Measurements from ENCODE around the gene STN1.
"Not testable (repeated sequence)": the region's sequence is repeated elsewhere in the genome, so short reads cannot be mapped to it uniquely, and the experiment has no call there.

STN1 gene

DNA sequence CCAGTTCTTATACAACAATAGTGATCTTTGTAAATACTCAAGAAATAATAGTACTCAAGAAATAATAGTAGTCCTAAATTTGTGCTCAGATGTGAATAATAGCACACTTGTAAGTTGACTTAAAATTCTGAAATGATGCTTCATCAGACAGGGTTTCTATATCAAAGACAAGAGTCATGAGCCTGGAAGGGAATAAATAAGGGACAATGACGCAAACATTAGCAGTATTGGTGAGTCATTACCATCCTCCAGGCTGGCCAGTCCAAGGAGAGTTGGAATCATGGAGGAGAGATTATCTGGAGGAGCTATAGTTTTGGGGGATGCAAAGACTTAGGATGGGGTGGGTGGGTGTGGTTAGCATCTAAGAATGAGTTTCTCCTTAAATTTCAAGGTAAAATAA is 56.5 kb downstream of the STN1 start:
- no peak for DNase-seq (ENCODE audit: low read depth)

DNA sequence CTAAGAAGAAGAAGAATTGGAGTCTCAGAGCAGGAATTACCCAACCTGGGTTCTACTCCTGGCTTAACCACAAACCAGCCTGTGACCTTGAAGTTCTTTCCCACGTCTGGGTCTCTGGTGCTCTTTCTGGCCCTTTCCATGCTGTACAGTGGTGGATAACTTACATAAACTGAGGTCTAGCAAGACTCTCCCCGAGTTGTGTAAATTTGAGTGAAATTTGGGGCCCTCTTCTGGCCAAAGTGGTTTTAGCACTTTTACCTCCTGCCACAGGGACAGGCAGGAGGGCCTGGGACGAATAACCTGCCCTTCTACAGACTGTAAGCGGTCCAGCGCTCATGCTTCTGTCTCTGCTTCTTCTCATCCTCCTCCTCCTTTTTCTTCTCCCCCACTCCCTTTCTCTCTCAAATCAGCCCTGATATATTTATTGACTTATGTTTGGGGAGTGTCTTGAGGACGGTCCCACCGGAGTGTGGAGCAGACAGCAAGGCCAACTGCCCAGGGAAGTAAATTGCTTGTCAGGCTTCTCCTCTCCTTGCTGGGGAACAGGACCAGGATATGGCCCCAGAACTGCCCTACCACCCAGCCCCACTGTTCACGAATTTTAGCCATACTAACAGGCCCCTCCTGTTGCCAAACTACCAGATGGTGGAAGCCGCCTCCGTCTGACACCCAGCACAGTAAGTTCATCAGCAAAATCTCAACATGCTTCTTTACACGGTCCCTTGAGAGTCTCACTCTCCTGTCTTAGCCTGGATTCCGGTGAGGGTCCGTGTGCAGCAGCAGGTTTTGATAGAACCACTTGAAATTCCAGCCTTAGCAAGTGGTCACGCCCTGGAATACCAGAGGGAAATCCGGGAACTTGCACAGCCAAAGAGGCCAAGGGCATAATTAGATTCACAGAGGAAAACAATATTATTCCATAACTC is 58.6 kb downstream of the STN1 start:
- no peak for DNase-seq (ENCODE audit: low read depth)

DNA sequence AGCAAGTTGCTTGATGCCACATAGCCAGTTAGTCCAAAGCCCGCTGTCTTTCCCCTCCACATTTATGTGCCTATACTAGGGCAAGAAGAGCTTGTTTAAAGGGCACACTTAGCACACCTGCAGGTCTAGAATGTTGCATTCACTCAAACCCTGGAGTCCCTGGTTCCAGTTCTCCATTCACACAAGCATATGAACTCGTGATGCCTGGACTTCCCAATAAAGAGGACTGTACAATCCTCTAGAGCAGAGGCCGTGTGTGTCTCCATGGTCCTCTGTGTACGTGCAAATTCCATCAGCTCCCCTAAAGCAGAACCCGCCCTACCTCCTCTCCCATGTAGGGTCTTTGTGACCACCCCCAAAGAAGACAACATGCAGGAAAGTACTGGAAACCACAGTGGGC is 59.6 kb downstream of the STN1 start:
- no peak for DNase-seq (ENCODE audit: low read depth)

DNA sequence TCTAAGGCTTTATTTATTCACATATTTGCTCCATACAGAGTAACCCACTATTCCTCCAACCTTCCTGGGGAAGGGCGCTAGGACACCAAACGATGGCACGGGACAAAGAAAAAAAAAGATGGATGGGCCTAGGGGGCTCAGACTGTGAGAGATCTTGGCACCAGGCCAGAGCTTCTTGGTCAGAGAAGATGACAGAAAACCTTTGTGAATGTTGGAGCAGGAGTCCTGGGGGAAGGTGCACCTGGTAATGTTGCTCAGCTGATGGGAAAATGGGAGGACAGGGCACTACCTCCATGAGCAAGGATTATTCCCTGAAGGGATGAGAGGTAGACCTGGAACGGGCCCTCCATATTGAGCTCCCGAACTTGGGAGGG is 61.2 kb downstream of the STN1 start:
- DNase-seq (ENCODE audit: low read depth) = no peak

DNA sequence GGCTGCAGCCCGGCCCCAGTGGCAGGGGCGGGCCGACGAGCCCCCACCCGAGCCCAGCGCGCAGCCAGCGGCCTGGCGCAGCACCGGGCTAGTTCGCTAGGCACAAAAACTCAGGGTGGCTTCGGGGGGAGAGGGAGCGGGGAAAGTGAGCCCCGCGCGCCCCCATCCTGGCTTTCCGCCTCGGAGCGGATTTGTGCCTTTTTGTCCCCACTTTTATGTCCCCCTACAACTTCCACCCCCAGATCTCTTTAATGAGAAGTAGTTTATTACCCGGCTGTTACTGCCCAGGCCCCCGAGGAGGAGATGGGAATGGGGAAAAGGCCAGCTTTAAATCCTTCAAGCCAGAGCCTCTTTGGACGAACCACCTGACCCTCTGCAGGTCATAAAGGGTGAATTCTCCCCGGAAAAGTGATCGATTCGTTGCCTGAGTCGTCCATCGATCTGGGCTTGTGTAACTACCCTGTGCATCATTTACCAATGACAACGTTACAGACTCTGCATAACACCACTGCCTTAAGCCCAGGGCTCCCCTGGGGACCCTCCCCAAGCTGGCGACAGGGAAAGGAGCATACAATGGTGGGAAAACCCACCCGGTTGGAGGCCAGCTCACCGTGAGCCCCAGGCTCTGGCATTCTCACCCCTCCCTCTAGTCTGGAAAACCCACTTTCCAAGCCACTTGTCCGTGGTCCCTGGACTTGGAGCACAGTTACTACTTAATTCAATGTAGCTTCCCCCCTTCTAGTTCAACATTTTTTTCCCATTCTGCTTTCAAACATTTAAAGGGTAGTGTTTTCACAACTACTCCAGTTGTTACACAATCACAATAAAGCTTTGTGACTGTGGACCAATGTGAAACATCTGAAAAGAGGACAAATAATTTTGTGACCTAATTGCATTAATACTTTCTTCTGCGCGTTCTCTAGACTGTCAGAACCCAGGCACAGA is 61.9 kb downstream of the STN1 start:
- no peak for DNase-seq (ENCODE audit: low read depth)

DNA sequence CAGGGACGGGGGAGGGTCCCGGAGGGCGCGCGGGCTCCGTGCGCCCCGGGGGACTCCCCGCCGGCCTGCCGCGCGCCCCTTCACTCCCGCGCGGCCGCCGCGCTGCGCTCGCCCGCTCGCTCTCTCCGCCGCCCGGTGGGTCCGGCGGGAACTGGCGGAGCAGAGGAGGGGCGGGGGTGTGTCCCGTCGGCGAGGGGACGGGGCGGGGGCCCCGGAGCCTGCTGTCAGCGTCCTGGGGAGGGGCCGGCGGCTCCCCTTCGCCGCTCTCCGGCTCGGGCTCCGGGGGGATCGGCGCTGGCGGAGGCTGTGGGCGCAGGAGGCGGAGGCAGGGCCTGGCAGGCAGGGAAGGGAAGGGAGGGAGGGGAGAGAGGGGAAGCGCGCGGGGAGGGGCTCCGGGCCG is 62.6 kb downstream of the STN1 start, which contains the start of gene SH3PXD2A:
Gene SH3PXD2A, minus strand, starts transcription at position 153 of the 400 bp plus-strand sequence. CDS start 310 bp downstream, outside the sequence.
- DNase-seq (ENCODE audit: low read depth) = no peak

DNA sequence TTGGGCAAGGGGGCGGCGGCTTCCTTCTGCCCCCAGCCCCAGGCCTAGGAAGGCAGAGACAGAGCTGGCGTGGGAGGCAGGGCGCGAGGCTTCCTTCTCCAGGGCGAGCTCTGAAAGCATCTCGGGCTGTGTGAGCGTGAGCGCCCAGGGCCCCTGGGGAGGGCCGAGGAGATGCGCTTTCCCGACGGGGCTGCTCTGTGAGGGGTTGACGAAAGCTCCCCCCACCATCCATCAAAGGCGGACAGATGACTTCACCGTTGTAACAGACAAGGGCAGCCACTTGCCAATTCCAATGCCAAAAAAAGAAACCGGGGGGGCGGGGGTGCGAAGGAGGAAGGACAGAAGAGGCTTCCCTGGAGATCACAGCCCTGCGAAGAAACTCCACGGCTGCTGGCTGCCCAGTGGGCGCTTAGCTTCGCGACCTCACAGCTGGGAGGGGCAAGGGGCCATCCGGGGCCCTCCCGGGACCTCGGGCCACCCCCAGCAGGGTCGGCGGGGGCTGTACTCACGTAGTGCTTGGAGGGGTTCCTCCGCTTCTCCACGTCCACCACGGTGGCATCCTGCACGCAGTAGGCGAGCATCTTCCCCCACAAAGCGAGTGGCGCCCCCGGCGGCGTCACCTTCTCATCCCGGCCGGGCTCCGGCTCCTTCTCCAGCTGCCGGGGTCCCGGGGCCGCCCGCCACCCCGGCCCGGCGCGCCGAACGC is 63.1 kb downstream of the STN1 start:
- no peak for DNase-seq (ENCODE audit: low read depth)

DNA sequence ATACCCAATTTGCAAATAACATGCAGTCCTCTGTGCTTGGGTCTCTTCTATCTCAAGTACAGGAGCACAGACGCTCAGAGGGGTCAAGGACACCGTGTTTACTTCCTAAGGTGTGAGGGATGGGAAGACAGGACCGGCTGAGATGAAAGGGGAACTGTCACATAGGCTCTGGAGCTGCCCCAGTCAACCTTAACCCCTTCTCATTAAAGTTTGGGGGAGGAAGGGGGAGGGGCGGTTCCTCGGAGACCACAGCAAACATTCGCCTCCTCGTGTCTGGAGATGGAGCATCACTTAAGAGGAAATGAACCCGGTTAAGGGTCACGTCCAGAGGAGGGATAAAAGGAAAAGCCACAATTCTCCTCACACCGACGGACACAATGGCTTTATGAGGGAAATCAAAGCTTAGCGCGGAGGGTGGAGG is 63.7 kb downstream of the STN1 start:
- no peak for DNase-seq (ENCODE audit: low read depth)

DNA sequence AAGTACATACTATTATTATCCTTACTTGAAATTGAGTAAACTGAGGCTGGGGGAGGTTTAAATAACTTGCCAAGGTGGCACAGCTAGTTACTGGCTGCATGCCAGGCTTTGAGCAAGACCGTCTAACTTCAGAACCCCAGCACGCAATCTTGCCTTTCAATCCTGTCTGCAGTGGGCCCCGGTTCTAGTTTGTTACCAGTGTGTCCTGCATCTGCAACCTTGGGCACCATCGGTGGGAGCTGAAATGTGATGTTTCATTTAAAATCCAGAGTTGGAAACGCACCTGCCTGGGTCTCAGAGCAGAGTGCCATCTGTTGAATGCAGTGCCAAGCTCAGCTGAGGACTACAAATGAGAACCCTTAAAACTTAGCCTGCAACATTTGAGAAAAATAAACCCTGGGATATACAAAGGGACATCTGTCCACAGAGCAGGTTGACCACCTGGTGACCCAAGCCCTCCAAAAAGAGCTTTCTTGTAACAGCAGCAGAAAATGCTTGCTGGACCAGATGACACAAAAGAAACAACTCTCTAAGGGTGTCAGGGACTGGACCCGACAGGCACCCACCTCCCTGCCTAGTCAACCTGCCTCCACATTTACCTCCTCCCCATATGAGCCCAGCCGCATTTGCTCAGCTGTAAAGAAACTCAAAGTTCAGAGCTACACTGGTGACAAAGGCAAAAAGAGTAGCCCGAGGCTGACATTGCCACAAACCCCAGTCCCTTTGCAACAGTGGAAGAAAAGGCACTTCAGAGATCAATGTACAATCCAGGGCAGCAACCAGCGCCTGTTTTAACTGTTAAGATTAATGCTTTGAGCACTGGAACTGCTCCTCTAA is 64.3 kb downstream of the STN1 start:
- no peak for DNase-seq (ENCODE audit: low read depth)

DNA sequence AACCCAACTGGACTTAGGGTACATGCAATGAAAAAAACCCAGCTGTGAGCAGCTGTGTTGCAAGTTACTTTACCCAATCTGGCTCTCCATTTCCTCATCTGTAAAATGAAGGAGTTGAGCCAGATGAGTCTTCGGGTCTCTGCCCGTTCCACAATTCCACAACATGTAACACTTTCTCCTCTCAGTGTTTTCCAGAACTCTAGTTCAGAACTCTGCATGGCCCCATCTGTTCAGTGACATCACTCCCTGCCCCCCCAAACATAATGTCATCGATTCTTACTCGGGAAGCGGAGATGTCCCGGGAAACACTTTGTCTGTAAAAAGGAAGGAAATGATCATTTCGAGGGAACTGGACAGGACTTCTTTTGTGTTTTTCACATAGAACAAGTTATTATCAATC is 65.1 kb downstream of the STN1 start:
- DNase-seq (ENCODE audit: low read depth) = no peak

DNA sequence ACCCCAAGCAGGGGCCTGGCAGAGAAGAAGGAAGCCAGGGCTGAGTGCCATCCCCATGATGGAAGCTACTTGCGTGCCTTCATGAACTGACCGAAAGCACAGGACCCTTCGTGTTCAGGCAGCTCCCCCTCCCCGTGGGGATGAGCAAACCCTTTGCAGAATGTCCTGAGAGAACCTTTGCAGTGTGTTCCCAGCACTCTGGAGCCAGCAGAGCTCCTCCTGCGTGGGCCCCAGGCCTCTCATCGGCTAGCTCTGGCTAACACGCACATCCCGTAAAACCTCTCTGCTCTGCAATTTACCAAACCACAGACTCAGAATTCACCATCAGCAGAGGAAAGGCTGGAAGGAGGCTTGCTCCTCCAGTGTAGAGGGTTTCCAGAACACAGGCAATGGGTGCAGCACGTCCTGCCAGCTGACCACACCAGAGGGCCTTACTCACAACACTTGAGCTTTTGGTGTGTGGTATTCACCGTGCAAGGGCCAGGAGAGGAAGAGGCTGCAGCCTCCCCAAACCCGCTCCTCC is 65.7 kb downstream of the STN1 start:
- no peak for DNase-seq (ENCODE audit: low read depth)

DNA sequence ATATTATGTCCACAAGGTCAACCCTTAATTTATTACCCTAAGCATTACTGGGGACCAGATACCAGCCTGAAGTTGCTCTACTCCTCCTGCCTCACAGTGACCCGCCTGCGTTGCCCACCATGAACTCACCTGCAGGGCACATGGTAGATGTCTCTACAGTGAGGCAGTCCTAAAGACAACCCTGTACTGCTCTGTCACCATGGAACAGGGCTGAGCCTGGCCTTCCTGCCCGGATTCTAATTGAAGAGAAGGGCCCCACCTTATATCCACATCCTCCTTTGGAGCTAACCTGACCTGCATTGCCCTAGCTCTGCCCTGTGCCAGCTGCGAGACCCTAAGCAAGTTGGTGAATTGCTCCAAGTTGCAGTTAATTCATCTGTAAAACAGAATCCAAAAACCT is 66.7 kb downstream of the STN1 start:
- DNase-seq (ENCODE audit: low read depth) = no peak

DNA sequence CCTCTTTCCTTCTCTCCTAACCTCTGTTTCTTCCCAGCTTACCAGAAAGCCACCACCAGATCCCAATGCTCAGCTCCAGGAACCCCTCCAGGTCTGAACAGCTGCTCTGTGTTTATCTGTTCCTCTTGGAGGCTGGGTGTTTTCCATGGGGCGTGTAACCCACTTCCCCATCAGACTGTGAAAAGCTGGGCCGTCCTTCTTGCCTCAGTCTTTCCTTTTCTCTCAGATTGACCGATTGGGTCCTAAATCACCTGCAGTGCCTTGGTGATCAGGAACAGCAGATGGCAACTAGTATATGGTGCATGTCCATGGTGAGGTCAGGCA is 67.5 kb downstream of the STN1 start:
- DNase-seq (ENCODE audit: low read depth) = no peak

DNA sequence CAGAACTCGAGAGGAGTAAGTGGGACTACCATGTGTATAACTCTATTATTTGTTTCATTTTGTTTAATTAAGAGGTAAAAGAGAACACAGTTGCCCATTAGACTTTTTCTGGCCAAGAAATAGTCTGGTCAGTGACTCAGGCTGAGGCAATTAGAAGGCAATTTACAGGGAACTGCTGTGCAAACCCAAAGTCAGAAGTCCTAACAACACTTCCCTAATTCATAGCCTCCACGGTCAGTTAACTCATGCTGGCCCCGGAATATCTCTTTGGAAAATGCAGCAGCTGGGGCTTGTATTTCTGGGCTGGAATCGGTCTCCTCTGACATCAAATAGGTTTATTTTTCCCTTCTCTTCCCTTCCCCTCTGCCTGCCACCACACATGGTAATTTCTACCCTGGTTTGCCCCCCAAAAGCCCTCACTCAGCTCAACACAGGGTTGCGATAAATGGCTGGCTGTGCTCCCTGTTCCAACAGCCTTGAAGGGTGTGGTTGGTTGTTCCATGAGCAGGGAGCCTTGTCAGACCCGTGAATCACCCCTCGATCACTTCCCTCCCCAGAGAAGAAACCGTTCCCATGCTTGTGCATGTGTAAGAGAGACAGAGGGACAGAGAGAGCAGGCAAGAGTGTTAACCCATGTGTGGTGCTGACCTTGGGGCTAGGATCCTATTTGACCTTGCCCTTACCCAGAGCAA is 68.0 kb downstream of the STN1 start:
- no peak for DNase-seq (ENCODE audit: low read depth)

DNA sequence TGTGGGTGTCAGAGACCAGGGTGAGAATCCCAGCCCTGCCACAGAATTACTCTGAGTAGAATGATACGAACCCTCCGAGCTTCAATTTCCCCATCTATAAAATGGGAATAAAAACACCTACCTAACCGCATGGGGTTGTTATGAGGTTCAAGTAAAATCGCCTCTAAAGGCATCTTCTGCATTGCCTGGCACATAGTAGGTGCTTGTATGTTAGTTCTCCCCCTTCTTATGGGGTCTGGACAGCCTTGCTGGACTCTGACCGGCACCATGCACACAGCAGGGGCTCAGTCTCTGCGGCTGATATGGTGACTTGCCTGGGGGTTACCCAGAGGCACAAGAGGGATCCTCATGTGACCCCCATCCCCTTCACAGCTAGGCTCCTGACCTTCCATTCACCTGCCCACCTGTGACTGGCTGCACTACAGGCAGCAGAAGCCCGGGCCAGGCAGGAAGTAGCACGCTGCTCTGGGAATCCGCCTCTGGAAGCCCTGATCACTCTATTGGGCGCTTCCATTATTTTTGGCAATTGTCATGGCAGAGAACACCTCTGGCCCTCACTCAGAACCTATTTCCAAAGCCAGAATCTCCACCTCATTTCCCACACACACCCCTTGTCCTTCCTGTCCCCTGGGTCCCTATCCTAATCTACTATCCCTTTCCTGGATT is 68.6 kb downstream of the STN1 start:
- no peak for DNase-seq (ENCODE audit: low read depth)

DNA sequence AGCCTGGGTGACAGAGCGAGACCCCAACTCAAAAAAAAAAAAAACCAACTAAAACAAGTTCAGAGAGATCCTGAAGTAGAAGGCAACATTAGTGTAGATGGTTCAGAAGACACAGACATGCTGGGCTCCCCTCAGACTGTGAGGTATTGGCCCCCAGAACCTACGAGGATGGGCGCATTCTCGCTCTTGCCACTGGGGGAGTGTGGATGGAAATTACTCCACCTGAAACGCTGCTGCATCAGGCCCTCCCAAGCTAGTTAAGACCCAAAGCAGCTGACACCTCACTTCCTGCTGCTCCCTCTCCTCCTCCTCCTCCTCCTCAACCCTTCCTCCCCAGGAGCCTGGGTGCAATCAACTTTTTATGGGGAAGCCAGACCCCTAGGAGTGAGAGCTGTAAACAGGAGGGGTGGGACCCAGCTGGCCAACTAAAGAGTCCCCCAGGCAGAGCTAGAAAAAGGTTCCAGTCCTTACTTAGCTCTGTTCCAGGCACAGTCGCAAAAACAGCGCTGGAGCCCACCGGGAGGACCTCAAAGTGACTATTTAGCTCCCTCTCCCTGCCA is 70.0 kb downstream of the STN1 start:
- no peak for DNase-seq (ENCODE audit: low read depth)

DNA sequence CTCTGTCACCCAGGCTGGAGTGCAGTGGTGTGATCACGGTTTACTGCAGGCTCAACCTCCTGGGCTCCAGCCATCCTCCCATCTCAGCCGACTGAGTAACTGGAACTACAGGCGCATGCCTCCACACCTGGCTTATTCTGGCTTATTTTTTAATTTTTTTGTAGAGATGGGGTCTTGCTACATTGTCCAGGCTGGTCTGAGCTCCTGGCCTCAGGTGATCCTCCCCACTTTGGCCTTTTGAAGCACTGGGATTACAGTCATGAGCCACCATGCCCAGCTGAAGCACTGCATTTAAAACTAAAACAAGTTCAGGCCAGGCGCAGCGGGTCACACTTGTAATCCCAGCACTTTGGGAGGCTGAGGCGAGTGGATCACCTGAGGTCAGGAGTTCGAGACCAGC is 70.6 kb downstream of the STN1 start:
- no peak for DNase-seq (ENCODE audit: low read depth)

DNA sequence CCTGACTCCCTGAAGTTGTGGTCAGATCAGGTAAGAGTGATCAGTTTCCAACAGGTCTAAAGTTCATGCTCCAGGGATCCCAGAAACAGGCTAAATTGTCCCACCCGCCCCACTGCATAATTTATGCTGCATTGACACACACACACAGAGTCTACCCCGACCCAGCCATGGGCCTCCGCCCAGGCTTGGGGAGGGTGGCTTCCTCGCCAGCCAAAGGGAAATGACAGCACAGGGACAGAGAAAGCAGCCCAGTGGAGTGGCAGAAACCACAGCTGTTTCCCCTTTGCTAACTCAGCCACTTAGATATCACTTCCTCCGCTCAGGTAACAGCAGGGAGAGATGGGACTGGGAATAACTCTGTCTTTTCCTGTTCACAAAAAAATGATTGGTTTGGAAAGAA is 72.0 kb downstream of the STN1 start:
- no peak for DNase-seq (ENCODE audit: low read depth)

DNA sequence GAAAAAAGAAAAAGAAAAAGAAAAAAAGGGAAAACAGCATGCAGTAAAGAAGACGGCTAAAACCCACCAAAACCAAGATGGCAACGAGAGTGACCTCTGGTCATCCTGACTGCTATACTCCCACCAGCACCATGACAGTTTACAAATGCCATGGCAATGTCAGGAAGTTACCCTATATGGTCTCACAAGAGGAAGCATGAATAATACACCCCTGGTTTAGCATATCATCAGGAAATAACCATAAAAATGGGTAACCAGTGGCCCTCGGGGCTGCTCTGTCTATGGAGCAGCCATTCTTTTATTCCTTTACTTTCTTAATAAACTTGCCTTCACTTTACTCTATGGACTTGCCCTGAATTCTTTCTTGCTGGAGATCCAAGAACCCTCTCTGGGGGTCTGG is 72.6 kb downstream of the STN1 start:
- DNase-seq (ENCODE audit: low read depth) = not testable (repeated sequence)

All from T follicular helper cell (primary cell).